Hepatocyte (in vitro differentiated cells): ENCODE data around the gene ITPR2.

Experiments used
- EZH2 ChIP-seq: fragments of 200-600 bp; sonication (generic); IDR thresholded peaks from 2 replicates; pipeline ENCODE4 v1.6.1; 2016; ENCODE audit warnings: antibody characterized with exemption, mild to moderate bottlenecking, borderline replicate concordance
- EZH2phosphoT487 ChIP-seq: fragments of 200-600 bp; sonication (generic); IDR thresholded peaks from one replicate; pipeline ENCODE4 v1.6.1; 2018; ENCODE audit warnings: antibody characterized with exemption, mild to moderate bottlenecking, low read depth, moderate library complexity; ENCODE audit not compliant: unreplicated experiment, severe bottlenecking
- TF ChIP-seq, protein P1 (sequence below): fragments of 200-600 bp; sonication (generic); IDR thresholded peaks from 2 replicates; pipeline ENCODE4 v1.5.1; 2016; ENCODE audit warnings: antibody characterized with exemption, mild to moderate bottlenecking; ENCODE audit not compliant: poor library complexity

DNA sequence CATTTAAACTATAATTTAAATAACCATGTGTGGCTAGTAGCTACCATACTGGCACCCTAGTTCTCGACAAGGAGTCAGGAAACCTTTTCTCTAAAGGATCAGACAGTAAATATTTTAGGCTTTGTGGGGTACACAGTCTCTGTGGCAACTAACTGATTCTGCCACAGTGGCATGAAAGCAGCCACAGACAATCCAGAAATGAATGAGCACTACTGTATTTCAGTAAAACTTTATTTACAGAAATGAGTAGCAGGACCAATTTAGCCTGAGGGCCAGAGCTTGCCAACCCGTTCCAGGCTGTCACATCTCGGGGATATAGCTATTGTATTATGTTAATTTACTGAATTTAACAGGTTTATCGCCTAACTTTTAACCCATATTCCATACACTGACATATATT, 278.7 kb downstream of the ITPR2 start:
- TF ChIP-seq, protein P1, sequence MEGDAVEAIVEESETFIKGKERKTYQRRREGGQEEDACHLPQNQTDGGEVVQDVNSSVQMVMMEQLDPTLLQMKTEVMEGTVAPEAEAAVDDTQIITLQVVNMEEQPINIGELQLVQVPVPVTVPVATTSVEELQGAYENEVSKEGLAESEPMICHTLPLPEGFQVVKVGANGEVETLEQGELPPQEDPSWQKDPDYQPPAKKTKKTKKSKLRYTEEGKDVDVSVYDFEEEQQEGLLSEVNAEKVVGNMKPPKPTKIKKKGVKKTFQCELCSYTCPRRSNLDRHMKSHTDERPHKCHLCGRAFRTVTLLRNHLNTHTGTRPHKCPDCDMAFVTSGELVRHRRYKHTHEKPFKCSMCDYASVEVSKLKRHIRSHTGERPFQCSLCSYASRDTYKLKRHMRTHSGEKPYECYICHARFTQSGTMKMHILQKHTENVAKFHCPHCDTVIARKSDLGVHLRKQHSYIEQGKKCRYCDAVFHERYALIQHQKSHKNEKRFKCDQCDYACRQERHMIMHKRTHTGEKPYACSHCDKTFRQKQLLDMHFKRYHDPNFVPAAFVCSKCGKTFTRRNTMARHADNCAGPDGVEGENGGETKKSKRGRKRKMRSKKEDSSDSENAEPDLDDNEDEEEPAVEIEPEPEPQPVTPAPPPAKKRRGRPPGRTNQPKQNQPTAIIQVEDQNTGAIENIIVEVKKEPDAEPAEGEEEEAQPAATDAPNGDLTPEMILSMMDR = no peak
- no peak for TF ChIP-seq EZH2
- no peak for TF ChIP-seq EZH2phosphoT487
